ENCODE data around the gene KRTAP9-1.

DNA sequence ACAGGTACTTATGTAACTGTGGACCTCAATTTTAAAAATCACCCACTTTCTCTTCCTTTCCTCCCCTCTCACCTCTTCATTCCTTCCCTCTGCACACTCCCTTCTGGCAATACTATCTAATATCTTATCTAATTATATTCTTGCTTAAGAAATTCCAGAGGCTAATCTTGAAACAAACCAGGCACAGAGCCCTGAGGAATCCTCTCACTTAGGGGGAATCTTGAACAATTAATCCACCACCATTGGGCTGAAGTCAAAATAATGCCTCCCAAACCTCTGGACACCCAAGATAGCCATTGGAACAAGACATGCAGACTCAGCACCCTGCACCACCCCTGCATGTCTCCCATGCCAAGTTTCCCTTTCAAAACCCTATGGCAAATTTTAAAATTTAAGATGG is 48.3 kb upstream of the KRTAP9-1 start:
- TF ChIP-seq, protein P1, sequence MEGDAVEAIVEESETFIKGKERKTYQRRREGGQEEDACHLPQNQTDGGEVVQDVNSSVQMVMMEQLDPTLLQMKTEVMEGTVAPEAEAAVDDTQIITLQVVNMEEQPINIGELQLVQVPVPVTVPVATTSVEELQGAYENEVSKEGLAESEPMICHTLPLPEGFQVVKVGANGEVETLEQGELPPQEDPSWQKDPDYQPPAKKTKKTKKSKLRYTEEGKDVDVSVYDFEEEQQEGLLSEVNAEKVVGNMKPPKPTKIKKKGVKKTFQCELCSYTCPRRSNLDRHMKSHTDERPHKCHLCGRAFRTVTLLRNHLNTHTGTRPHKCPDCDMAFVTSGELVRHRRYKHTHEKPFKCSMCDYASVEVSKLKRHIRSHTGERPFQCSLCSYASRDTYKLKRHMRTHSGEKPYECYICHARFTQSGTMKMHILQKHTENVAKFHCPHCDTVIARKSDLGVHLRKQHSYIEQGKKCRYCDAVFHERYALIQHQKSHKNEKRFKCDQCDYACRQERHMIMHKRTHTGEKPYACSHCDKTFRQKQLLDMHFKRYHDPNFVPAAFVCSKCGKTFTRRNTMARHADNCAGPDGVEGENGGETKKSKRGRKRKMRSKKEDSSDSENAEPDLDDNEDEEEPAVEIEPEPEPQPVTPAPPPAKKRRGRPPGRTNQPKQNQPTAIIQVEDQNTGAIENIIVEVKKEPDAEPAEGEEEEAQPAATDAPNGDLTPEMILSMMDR (IDR thresholded peaks at IDR 0.05), result no peak
- no peak for TF ChIP-seq POLR2AphosphoS5 (IDR thresholded peaks at IDR 0.05)

Measured in stomach (tissue), 4 donors.